Activated T-cell treated with anti-CD3 and anti-CD28 coated beads, Interleukin-2, amount 50 U/mL, for 4 hours (primary cell): Measurements from ENCODE around the gene SLX9. TPM values are rescaled to one million over a fixed set of nuclear protein-coding genes. Genes with fewer than 3 reads are reported as not detected.
"Not testable (repeated sequence)": the region's sequence is repeated elsewhere in the genome, so short reads cannot be mapped to it uniquely, and the experiment has no call there.

Source experiments
- ATAC-seq, 2 donors: fragments of 200-7000 bp; cut with Tn5 transposase; one replicate each; pipeline ENCODE4 v1.10.0; 2021
- DNase-seq: peaks from one replicate; pipeline ENCODE4 v3.0.0-alpha.2; 2020
- H3K27me3 Mint-ChIP-seq: one replicate; pipeline ENCODE4 v1.8.0; 2021; ENCODE audit warnings: low read depth, mixed read lengths
- H3K36me3 Mint-ChIP-seq: one replicate; pipeline ENCODE4 v1.8.0; 2022; ENCODE audit warnings: mixed read lengths; ENCODE audit not compliant: insufficient read depth
- H3K4me1 Mint-ChIP-seq: one replicate; pipeline ENCODE4 v1.8.0; 2021; ENCODE audit warnings: low read depth, mixed read lengths
- H3K4me3 Mint-ChIP-seq: one replicate; pipeline ENCODE4 v1.8.0; 2021; ENCODE audit warnings: mild to moderate bottlenecking, moderate library complexity, mixed read lengths
- H3K9me3 Mint-ChIP-seq: one replicate; pipeline ENCODE4 v1.8.0; 2021; ENCODE audit warnings: mixed read lengths
- total RNA-seq, 3 donors: library from RNA; stranded (reverse); gene quantifications; one replicate each; pipeline ENCODE4 v1.2.1, GENCODE V29; 2021

The SLX9 gene
- total RNA-seq, 3 donors from 2014 or later, result 100 to 130 (median 126) TPM

GRCh38 chr21:44970766-44971671 is 31.2 kb downstream of the SLX9 start:
- ATAC-seq (no peak), DNase-seq (no peak)
- Mint-ChIP-seq H3K9me3 (no peaks in the 10 kb centered on the region), H3K36me3 (peaks cover 13% of the 10 kb centered on the region), H3K27me3 (no peaks in the 10 kb centered on the region), H3K4me1 (peaks cover 17% of the 10 kb centered on the region), H3K4me3 (no peak overlapping the region)

GRCh38 chr21:44971672-44971995 is 31.8 kb downstream of the SLX9 start:
- no peaks in the 10 kb centered on the region for H3K27me3 Mint-ChIP-seq
- ATAC-seq, result no peak
- H3K4me3 Mint-ChIP-seq, result no peak overlapping the region
- H3K9me3 Mint-ChIP-seq, result no peaks in the 10 kb centered on the region
- peaks cover 12% of the 10 kb centered on the region for H3K4me1 Mint-ChIP-seq
- no peak for DNase-seq
- H3K36me3 Mint-ChIP-seq, result peaks cover 13% of the 10 kb centered on the region

DNA sequence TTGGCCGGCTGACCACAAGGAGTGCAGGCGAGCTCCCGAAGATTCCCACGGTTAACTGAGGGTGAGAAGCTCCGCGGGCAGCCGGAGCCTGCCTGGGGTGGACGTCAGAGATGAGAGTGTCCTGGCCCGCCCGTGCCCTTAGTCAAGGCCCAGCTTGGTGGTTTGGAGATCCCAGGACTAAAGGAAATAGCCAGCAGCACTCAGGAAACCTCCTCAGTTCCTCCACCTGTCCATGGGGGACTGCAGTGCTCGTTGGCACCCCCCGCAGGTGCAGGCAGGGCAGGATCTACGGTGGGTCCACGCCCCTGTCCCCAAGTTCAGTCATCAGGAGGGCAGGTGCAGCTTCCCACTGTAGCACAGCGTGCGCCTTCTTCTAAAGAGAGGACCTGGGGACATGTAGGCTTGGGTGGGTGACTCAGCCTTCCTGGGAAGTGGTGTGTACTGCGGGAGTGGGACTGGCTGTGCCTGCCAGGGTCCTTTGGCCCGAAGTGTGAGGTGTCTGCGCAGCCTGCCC is 32.5 kb downstream of the SLX9 start:
- no peak for ATAC-seq
- Mint-ChIP-seq H3K9me3 (no peaks in the 10 kb centered on the region), H3K27me3 (no peaks in the 10 kb centered on the region), H3K4me1 (peaks cover 12% of the 10 kb centered on the region), H3K4me3 (no peak overlapping the region), H3K36me3 (peaks cover 13% of the 10 kb centered on the region)
- DNase-seq, result no peak

GRCh38 chr21:44972821-44973220 is 33.0 kb downstream of the SLX9 start:
- Mint-ChIP-seq H3K4me1 (peaks cover 10% of the 10 kb centered on the region), H3K4me3 (no peak overlapping the region), H3K36me3 (peaks cover 13% of the 10 kb centered on the region), H3K27me3 (no peaks in the 10 kb centered on the region), H3K9me3 (no peaks in the 10 kb centered on the region)
- DNase-seq (no peak), ATAC-seq (no peak)

DNA sequence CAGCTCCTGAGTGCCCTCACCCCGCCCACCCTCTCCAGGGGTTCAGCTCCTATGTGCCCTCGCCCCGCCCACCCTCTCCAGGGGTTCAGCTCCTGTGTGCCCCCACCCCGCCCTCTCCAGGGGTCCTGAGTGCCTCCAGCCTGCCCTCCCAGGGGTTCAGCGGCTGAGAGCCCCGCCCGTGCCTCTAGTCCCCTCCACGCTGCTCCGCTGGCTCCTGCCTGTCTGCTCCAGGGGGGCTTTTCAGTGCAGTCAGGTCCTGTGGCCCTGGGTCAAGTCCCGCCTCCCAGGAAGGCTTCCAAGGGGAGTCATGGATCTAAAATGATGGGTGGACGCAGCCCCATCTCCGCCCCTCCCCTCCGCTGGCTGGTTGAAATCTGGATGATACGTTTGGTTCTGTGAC is 33.8 kb downstream of the SLX9 start:
- Mint-ChIP-seq H3K4me3 (no peak overlapping the region), H3K27me3 (no peaks in the 10 kb centered on the region), H3K4me1 (peaks cover 10% of the 10 kb centered on the region), H3K9me3 (no peaks in the 10 kb centered on the region), H3K36me3 (peaks cover 13% of the 10 kb centered on the region)
- DNase-seq (no peak), ATAC-seq (no peak)

DNA sequence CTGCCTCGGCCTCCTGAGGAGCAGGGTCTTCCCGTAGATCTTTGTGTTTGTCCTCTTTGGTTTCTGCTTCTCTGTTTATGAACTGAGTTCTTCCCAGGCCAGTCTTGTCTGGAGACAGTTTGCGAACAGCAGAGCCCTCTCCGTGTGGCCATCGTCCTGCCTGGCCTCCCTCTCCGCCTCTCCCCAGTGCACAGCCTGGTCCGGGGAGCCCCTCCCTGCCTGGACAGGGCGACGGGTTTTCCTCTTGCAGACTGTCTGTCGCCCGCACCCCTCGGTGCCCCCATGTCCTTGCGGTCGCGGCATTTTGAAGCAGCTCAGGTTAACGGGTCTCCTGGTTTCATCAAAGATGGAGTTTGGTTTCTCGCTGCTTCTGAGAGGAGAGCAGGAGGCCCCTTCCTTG is 34.8 kb downstream of the SLX9 start:
- no peak for ATAC-seq
- H3K9me3 Mint-ChIP-seq, result no peaks in the 10 kb centered on the region
- H3K27me3 Mint-ChIP-seq, result no peaks in the 10 kb centered on the region
- DNase-seq, result no peak
- peaks cover 5% of the 10 kb centered on the region for H3K4me1 Mint-ChIP-seq
- H3K36me3 Mint-ChIP-seq, result peaks cover 9% of the 10 kb centered on the region
- H3K4me3 Mint-ChIP-seq, result no peak overlapping the region

- Mint-ChIP-seq H3K27me3 (no peaks in the 10 kb centered on the region), H3K4me1 (no peaks in the 10 kb centered on the region), H3K4me3 (no peak overlapping the region), H3K9me3 (no peaks in the 10 kb centered on the region), H3K36me3 (peaks cover 4% of the 10 kb centered on the region)
- DNase-seq (no peak), ATAC-seq (no peak)
Observed at GRCh38 chr21:44975720-44976555, 36.1 kb downstream of the SLX9 start.

DNA sequence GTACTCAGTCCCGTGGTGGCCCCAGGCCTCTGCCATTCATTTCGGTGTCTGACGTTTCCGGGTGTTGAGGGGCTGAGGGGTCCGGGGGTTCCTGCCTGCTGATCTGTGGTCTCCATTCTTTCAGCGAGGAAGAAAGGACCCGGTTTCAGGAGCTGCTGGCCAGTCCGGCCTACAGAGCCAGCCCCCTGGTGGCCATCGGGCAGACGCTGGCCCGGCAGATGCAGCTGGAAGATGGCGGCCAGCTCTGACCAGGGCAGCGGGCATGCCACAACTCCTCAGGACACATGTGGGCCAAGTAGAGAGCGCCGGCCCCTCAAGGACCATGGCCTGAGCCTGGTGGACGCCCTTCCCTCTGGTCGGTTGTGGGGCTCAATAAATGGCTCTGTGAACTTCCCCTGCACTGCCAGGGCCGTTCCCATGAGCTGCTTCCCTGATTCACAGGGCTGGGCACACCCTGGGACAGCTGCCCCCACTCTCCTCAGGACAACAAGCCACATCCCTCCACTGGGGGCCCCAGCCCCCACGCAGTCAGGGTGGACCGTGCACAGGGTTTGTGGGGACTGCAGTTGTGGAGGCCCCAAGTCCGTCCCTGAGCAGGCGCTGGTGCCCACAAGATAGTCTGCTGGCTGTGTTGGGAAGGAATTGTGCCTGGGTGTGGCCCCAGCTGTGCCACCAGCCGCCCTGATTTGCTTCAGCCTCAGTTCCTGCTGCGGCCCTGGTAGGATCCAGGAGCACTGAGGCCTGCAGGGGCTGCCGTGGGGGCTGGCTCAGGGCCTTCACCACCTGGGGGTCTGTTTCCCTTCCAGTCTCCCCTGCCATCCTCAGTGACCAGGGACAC is 36.9 kb downstream of the SLX9 start:
- not testable (repeated sequence) for DNase-seq, H3K4me1 Mint-ChIP-seq, H3K27me3 Mint-ChIP-seq, H3K36me3 Mint-ChIP-seq, ATAC-seq, H3K4me3 Mint-ChIP-seq, H3K9me3 Mint-ChIP-seq

- Mint-ChIP-seq H3K27me3 (no peaks in the 10 kb centered on the region), H3K9me3 (no peaks in the 10 kb centered on the region), H3K4me3 (no peak overlapping the region), H3K36me3 (peaks cover 4% of the 10 kb centered on the region), H3K4me1 (no peaks in the 10 kb centered on the region)
- ATAC-seq (no peak), DNase-seq (no peak)
Observed at GRCh38 chr21:44977616-44978340, 37.9 kb downstream of the SLX9 start.

GRCh38 chr21:44979687-44980561 is 40.1 kb downstream of the SLX9 start:
- no peaks in the 10 kb centered on the region for H3K4me1 Mint-ChIP-seq
- ATAC-seq, result no peak

GRCh38 chr21:44980562-44981489 is 41.0 kb downstream of the SLX9 start:
- Mint-ChIP-seq H3K9me3 (no peaks in the 10 kb centered on the region), H3K4me1 (no peaks in the 10 kb centered on the region), H3K4me3 (no peak overlapping the region), H3K36me3 (no peaks in the 10 kb centered on the region), H3K27me3 (no peaks in the 10 kb centered on the region)
- DNase-seq, result no peak
- ATAC-seq, result no peak

More at GRCh38 chr21:44979687-44980561, 40.1 kb downstream of the SLX9 start:
- DNase-seq, result no peak
- no peaks in the 10 kb centered on the region for H3K27me3 Mint-ChIP-seq
- no peaks in the 10 kb centered on the region for H3K36me3 Mint-ChIP-seq
- no peaks in the 10 kb centered on the region for H3K9me3 Mint-ChIP-seq
- H3K4me3 Mint-ChIP-seq, result no peak overlapping the region

GRCh38 chr21:44982558-44983250 is 42.9 kb downstream of the SLX9 start:
- Mint-ChIP-seq H3K27me3 (no peaks in the 10 kb centered on the region), H3K36me3 (no peaks in the 10 kb centered on the region), H3K4me1 (no peaks in the 10 kb centered on the region), H3K9me3 (no peaks in the 10 kb centered on the region), H3K4me3 (no peak overlapping the region)
- DNase-seq (no peak), ATAC-seq (no peak)
